ES-I3 (cell line): ENCODE results near the gene TCF19.
"Not testable (repeated sequence)": the region's sequence is repeated elsewhere in the genome, so short reads cannot be mapped to it uniquely, and the experiment has no call there.

ENCODE experiments used
- H3K36me3 ChIP-seq: 2 replicates; pipeline ENCODE4 v1.6.1; 2013; ENCODE audit warnings: mild to moderate bottlenecking, low read length, control low read depth, moderate library complexity; ENCODE audit not compliant: insufficient read depth
- H3K4me1 ChIP-seq: 2 replicates; pipeline ENCODE4 v1.6.1; 2013; ENCODE audit warnings: mild to moderate bottlenecking, control low read depth, low read length; ENCODE audit not compliant: insufficient read depth
- H3K9ac ChIP-seq: 2 replicates; pipeline ENCODE4 v1.6.1; 2013; ENCODE audit warnings: low read depth, mild to moderate bottlenecking, low read length, moderate library complexity
- H3K9me3 ChIP-seq: 2 replicates; pipeline ENCODE4 v1.6.1; 2013; ENCODE audit warnings: mild to moderate bottlenecking, low read length, moderate library complexity; ENCODE audit not compliant: control insufficient read depth, insufficient read depth

TCF19 gene

GRCh38 chr6:31162463-31163165, 4.2 kb downstream of the TCF19 start:
- H3K9ac ChIP-seq, result no peak overlapping the region
- H3K4me1 ChIP-seq, result peaks cover 18% of the 10 kb centered on the region
- peaks cover 22% of the 10 kb centered on the region; the same call in 1 of the 2 replicates for H3K36me3 ChIP-seq
- no peaks in the 10 kb centered on the region for H3K9me3 ChIP-seq

DNA sequence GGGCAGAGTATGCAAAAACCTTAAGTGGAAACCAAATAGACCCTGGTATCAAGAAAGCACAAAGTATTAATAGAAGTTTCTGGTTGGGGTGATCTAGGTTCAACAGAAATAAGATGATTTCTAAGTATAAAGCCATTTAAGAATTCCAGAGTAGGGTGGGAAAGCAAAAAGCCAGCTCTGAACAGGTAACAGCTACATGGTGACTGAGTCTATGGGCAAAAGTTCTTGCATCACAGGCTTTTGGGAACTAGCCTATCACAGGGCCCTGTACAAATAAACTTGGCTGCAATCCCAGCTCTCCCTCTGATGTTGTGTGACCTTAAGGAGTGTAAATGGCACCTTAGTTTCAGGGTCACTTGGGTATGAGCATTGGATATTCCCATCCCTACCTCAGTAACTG, 5.5 kb downstream of the TCF19 start:
- H3K9ac ChIP-seq, result no peak overlapping the region
- H3K36me3 ChIP-seq, result peaks cover 22% of the 10 kb centered on the region; the same call in 1 of the 2 replicates
- H3K4me1 ChIP-seq, result peaks cover 21% of the 10 kb centered on the region
- no peaks in the 10 kb centered on the region for H3K9me3 ChIP-seq

DNA sequence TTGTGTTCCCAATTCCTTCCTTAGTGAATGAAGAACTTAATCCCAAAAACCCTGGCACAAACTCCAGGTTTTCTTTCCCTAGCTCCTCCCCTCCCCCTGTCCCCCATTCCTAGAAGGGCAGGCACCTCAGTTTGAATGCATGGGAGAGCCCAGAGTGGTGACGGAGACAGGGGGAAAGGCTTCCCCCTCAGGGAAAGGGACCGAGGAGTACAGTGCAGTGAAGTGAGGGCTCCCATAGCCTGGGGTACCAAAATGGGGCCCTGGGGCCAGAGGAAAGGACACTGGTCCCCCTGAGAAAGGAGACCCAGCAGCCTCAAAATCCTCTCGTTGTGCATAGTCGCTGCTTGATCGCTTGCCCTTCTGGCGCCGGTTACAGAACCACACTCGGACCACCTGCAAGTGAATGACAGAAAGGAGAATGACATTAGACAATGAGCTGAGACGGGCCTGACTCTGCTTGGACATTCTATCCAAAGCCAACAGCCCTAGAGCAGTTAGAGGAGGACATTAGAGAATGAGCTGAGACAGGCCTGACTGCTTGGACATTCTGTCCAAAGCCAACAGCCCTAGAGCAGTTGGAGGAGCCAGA, 6.2 kb downstream of the TCF19 start:
- peaks cover 21% of the 10 kb centered on the region for H3K4me1 ChIP-seq
- H3K9ac ChIP-seq, H3K9me3 ChIP-seq: not testable (repeated sequence)
- peaks cover 22% of the 10 kb centered on the region; the same call in 1 of the 2 replicates for H3K36me3 ChIP-seq

GRCh38 chr6:31165064-31165832, 6.9 kb downstream of the TCF19 start:
- H3K9me3 ChIP-seq, H3K9ac ChIP-seq: not testable (repeated sequence)
- Histone ChIP-seq H3K4me1 (peaks cover 21% of the 10 kb centered on the region), H3K36me3 (peaks cover 22% of the 10 kb centered on the region; the same call in 1 of the 2 replicates)

DNA sequence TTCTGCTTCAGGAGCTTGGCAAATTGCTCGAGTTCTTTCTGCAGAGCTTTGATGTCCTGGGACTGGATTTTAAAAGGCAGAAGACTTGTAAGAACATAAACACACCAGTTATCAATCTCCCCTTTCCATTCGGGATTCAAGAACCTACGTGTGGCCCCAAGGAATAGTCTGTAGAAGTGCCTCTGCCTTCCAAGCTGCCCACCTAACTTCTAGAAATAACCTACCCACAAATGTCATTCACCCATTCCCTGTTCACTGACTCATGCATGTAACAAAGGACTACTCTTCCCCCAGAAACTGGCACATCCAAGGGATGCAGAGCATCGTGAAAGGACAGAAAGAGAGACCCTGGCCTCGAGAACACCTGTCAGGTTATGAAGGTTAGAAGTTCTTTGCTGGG, 7.6 kb downstream of the TCF19 start:
- H3K9me3 ChIP-seq, result no peaks in the 10 kb centered on the region
- peaks cover 22% of the 10 kb centered on the region; the same call in 1 of the 2 replicates for H3K36me3 ChIP-seq
- peaks cover 21% of the 10 kb centered on the region for H3K4me1 ChIP-seq
- no peak overlapping the region for H3K9ac ChIP-seq

GRCh38 chr6:31168606-31169005, 10.2 kb downstream of the TCF19 start:
- Histone ChIP-seq H3K36me3 (peaks cover 10% of the 10 kb centered on the region; the same call in 1 of the 2 replicates), H3K9ac (peak overlapping the region; percentile 80), H3K9me3 (no peaks in the 10 kb centered on the region), H3K4me1 (peaks cover 20% of the 10 kb centered on the region)

DNA sequence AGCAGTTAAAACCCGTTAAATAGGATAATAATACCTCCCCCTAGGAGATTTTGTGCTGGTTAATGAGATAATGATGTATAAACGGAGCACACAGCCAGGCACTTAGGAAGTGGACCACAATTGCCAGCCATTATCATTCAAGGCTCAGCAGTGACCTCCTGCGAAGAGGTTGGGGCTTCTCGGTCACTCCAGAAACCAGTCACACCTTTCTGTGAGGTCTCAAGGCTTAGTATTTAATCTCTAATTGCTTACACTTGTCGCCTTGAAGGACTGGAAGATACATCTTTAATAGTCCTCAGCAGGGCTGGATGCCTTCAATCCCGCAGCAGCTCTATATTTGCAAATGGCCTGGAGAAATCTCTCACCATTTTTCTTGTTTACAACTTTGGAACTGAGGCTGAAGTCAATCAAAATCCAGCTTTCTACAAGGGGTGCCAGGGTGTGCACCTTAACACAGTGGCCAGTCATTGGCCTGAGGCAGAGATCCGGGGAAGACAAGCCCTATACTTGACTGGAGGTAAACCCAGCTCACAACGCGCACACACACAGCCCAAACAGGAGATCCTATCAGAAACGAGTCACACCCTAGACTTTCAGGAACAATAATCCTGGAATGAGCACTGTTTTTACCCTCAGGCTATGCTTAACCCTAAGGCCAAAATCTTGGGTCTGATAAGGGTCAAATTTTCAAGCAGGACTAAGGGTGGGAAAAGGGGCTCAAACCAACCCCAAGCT, 10.9 kb downstream of the TCF19 start:
- Histone ChIP-seq H3K36me3 (peaks cover 6% of the 10 kb centered on the region; the same call in 1 of the 2 replicates), H3K4me1 (peaks cover 27% of the 10 kb centered on the region), H3K9ac (peak overlapping the region; percentile 80), H3K9me3 (no peaks in the 10 kb centered on the region)

- H3K9me3 ChIP-seq, H3K36me3 ChIP-seq: not testable (repeated sequence)
- H3K4me1 ChIP-seq, result peaks cover 34% of the 10 kb centered on the region
- H3K9ac ChIP-seq, result peak overlapping the region; percentile 80
Observed at GRCh38 chr6:31169858-31170599, 11.6 kb downstream of the TCF19 start.

DNA sequence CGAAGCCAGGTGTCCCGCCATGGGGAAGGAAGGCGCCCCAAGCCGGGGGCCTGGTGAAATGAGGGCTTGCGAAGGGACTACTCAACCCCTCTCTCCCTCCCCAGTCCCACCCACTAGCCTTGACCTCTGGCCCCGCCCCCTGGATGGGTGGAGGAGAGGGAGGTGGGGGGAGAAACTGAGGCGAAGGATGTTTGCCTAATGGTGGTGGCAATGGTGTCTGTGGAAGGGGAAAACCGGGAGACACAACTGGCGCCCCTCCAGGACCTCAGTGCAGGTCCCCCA, 12.2 kb downstream of the TCF19 start, which contains the start of gene POU5F1:
Gene POU5F1, minus strand, starts transcription at position 83 of the 282 bp plus-strand sequence. Its CDS starts 62 bp downstream, at position 21.
- H3K4me1 ChIP-seq, result peaks cover 40% of the 10 kb centered on the region
- peak within 1 kb of the TSS; percentile 80 for H3K9ac ChIP-seq
- no peaks in the 10 kb centered on the region for H3K9me3 ChIP-seq
- H3K36me3 ChIP-seq, result peaks cover 3% of the 10 kb centered on the region; the same call in 1 of the 2 replicates

- Histone ChIP-seq H3K9ac (peak overlapping the region; percentile 80), H3K9me3 (no peaks in the 10 kb centered on the region), H3K36me3 (peaks cover 3% of the 10 kb centered on the region; the same call in 1 of the 2 replicates), H3K4me1 (peaks cover 39% of the 10 kb centered on the region)
Observed at GRCh38 chr6:31170987-31171671, 12.7 kb downstream of the TCF19 start.

DNA sequence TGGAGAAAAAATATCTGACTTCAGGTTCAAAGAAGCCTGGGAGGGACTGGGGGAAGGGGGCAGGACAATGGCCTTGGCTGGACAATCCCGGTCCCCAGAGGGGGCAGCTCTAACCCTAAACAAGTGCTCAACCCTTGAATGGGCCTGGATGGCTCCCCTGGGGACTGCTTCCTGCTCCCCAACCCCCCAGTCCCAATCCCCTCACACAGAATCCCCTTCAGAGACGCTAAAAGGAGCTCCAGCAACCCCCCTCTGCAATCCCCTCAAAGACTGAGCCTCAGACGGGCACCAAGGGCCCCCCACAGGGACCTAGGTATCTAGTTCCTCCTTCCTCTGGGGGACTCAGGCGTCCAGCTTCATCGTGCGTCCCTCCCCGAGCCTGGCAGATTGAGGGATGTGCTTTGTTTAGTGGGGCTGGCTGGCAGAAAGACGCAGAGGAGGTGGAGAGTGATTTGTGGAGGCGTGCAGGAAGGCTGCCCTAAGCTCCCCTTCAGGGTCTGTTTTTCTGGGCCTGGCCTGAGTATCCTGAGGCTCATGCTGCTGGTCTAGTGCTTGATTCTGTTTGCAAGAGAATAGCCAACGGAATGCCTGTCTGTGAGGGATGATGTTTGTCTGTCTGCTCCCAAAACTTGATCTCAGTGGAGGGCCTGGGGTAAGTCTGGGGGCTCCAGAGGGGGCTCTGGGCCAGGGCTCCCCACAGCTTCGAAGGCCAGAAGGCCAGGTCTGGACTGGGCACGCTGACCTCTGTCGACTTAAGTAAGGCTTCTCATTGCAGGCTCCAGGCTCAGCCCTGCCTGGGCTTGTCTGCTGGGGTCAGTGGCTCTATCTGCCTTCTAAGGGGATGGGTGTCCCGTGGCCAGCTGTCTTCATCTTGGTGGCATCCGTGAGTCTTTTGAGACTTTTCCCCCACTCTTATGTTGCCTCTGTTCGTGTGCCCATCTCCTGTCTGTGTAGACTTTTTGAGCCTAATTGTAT, 13.8 kb downstream of the TCF19 start:
- H3K9ac ChIP-seq, result peak overlapping the region; percentile 23
- no peaks in the 10 kb centered on the region; the same call in 1 of the 2 replicates for H3K36me3 ChIP-seq
- peaks cover 33% of the 10 kb centered on the region for H3K4me1 ChIP-seq
- no peaks in the 10 kb centered on the region for H3K9me3 ChIP-seq

GRCh38 chr6:31172973-31173384, 14.6 kb downstream of the TCF19 start:
- Histone ChIP-seq H3K36me3 (no peaks in the 10 kb centered on the region; the same call in 1 of the 2 replicates), H3K9me3 (no peaks in the 10 kb centered on the region), H3K9ac (peak overlapping the region; percentile 30), H3K4me1 (peaks cover 29% of the 10 kb centered on the region)
